Osteocyte (in vitro differentiated cells): ENCODE results near the gene DTX1. TPM values are rescaled to one million over a fixed set of nuclear protein-coding genes. Genes with fewer than 3 reads are reported as not detected.

Experiments
- DNase-seq: peaks from one replicate; pipeline ENCODE4 v3.0.0; 2021; ENCODE audit warnings: mixed read lengths; ENCODE audit not compliant: unreplicated experiment; ENCODE audit errors: extremely low spot score
- H3K27ac Mint-ChIP-seq: one replicate; pipeline ENCODE4 v1.8.0; 2021; ENCODE audit warnings: mild to moderate bottlenecking, mixed read lengths; ENCODE audit not compliant: unreplicated experiment
- H3K27me3 Mint-ChIP-seq: one replicate; pipeline ENCODE4 v1.8.0; 2021; ENCODE audit warnings: mixed read lengths; ENCODE audit not compliant: unreplicated experiment
- H3K36me3 Mint-ChIP-seq: one replicate; pipeline ENCODE4 v1.8.0; 2021; ENCODE audit warnings: mixed read lengths; ENCODE audit not compliant: unreplicated experiment
- H3K4me1 Mint-ChIP-seq: one replicate; pipeline ENCODE4 v1.8.0; 2021; ENCODE audit warnings: mixed read lengths; ENCODE audit not compliant: unreplicated experiment
- H3K4me3 Mint-ChIP-seq: one replicate; pipeline ENCODE4 v1.8.0; 2021; ENCODE audit warnings: mild to moderate bottlenecking, moderate library complexity, mixed read lengths; ENCODE audit not compliant: unreplicated experiment
- H3K9me3 Mint-ChIP-seq: one replicate; pipeline ENCODE4 v1.8.0; 2021; ENCODE audit warnings: mixed read lengths; ENCODE audit not compliant: unreplicated experiment
- total RNA-seq: library from RNA; stranded (reverse); gene quantifications from 2 replicates; pipeline ENCODE4 v1.2.1, GENCODE V29; 2021
- TF ChIP-seq, protein P1 (sequence below): fragments of 200-600 bp; sonication (generic); IDR thresholded peaks from 2 replicates; pipeline ENCODE4 v1.5.0; 2021; ENCODE audit warnings: antibody characterized with exemption, mild to moderate bottlenecking, moderate library complexity

DTX1 gene
- total RNA-seq, 1 donor from 2014 or later, result not detected

GRCh38 chr12:113099764-113100163 lies 43.2 kb downstream of the DTX1 start:
- DNase-seq, result no peak
- Mint-ChIP-seq H3K27me3 (peaks cover 24% of the 10 kb centered on the region), H3K4me1 (peaks cover 3% of the 10 kb centered on the region), H3K36me3 (no peaks in the 10 kb centered on the region), H3K27ac (no peak overlapping the region), H3K9me3 (no peaks in the 10 kb centered on the region), H3K4me3 (no peak overlapping the region)
- TF ChIP-seq, protein P1, sequence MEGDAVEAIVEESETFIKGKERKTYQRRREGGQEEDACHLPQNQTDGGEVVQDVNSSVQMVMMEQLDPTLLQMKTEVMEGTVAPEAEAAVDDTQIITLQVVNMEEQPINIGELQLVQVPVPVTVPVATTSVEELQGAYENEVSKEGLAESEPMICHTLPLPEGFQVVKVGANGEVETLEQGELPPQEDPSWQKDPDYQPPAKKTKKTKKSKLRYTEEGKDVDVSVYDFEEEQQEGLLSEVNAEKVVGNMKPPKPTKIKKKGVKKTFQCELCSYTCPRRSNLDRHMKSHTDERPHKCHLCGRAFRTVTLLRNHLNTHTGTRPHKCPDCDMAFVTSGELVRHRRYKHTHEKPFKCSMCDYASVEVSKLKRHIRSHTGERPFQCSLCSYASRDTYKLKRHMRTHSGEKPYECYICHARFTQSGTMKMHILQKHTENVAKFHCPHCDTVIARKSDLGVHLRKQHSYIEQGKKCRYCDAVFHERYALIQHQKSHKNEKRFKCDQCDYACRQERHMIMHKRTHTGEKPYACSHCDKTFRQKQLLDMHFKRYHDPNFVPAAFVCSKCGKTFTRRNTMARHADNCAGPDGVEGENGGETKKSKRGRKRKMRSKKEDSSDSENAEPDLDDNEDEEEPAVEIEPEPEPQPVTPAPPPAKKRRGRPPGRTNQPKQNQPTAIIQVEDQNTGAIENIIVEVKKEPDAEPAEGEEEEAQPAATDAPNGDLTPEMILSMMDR, result no peak

- DNase-seq, result no peak
- H3K36me3 Mint-ChIP-seq, result no peaks in the 10 kb centered on the region
- H3K4me3 Mint-ChIP-seq, result no peak overlapping the region
- H3K9me3 Mint-ChIP-seq, result no peaks in the 10 kb centered on the region
- H3K27me3 Mint-ChIP-seq, result peaks cover 36% of the 10 kb centered on the region
- TF ChIP-seq, protein P1, result no peak
- H3K27ac Mint-ChIP-seq, result no peak overlapping the region
- H3K4me1 Mint-ChIP-seq, result peaks cover 3% of the 10 kb centered on the region
Measured at GRCh38 chr12:113101751-113102150, 45.2 kb downstream of the DTX1 start.

GRCh38 chr12:113102811-113103210 lies 46.3 kb downstream of the DTX1 start:
- TF ChIP-seq, protein P1, result no peak
- DNase-seq, result no peak
- peaks cover 46% of the 10 kb centered on the region for H3K27me3 Mint-ChIP-seq
- no peaks in the 10 kb centered on the region for H3K9me3 Mint-ChIP-seq
- no peak overlapping the region for H3K4me3 Mint-ChIP-seq
- H3K36me3 Mint-ChIP-seq, result no peaks in the 10 kb centered on the region
- peaks cover 3% of the 10 kb centered on the region for H3K4me1 Mint-ChIP-seq
- no peak overlapping the region for H3K27ac Mint-ChIP-seq

- Mint-ChIP-seq H3K36me3 (no peaks in the 10 kb centered on the region), H3K4me3 (no peak overlapping the region), H3K4me1 (no peaks in the 10 kb centered on the region), H3K27me3 (peaks cover 47% of the 10 kb centered on the region), H3K27ac (no peak overlapping the region), H3K9me3 (no peaks in the 10 kb centered on the region)
- TF ChIP-seq, protein P1, result no peak
- no peak for DNase-seq
Measured at GRCh38 chr12:113103756-113104450, 47.4 kb downstream of the DTX1 start.

- TF ChIP-seq, protein P1, result no peak
Measured at GRCh38 chr12:113104953-113105510, 48.5 kb downstream of the DTX1 start.

More at GRCh38 chr12:113104953-113105510, 48.5 kb downstream of the DTX1 start:
- Mint-ChIP-seq H3K4me1 (no peaks in the 10 kb centered on the region), H3K4me3 (no peak overlapping the region), H3K27me3 (peaks cover 53% of the 10 kb centered on the region), H3K27ac (no peak overlapping the region), H3K36me3 (no peaks in the 10 kb centered on the region), H3K9me3 (no peaks in the 10 kb centered on the region)
- no peak for DNase-seq
